GM21576 (cell line): Measurements from ENCODE around the gene COLGALT1.
A peak's percentile ranks its signal among the peaks of the same experiment; 100 is the strongest.
"Not testable (repeated sequence)": the region's sequence is repeated elsewhere in the genome, so short reads cannot be mapped to it uniquely, and the experiment has no call there.

Source experiments
- ATAC-seq: cut with Tn5 transposase; IDR thresholded peaks from one replicate; pipeline ENCODE4 v1.9.1; 2021; ENCODE audit warnings: mild to moderate bottlenecking, moderate library complexity; ENCODE audit not compliant: unreplicated experiment

COLGALT1 gene

DNA sequence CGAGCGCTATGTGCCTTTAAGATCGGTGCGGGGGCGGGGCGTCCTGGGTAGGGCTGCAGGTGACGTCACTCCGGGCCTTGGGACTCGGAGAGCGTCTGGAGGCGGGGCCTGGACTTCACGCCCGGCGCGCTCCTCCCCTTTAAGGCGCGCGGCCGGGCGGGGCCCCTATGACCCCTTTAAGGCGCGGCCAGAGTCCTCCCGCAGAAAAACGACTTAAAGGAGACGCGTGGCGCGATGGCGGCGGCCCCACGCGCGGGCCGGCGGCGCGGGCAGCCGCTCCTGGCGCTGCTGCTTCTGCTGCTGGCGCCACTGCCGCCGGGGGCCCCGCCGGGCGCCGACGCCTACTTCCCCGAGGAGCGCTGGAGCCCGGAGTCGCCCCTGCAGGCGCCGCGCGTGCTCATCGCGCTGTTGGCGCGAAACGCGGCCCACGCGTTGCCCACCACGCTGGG, at the start of gene COLGALT1:
TSS of gene COLGALT1 (plus strand) at position 170 of the 449 bp plus-strand sequence. CDS start at position 235, 65 bp downstream.
- peak; percentile 78 for ATAC-seq

GRCh38 chr19:17506745-17507144, 48.7 kb upstream of the COLGALT1 start:
- no peak for ATAC-seq

DNA sequence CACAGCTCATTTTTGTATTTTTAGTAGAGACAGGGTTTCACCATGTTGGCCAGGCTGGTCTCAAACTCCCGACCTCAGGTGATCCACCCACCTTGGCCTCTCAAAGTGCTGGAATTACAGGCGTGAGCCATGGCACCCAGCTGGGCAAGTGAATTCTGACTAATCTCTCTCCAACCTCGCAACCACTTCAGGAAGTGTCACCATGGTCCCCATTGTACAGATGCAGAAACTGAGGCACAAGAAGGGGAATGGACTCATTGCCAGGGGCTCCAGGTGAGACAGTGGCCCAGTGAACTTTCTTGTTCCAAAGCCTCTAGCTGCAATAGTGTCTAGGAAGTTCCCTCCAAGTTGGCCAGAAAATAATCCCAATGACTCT, 46.9 kb upstream of the COLGALT1 start:
- ATAC-seq = not testable (repeated sequence)

- no peak for ATAC-seq
Measured at GRCh38 chr19:17510220-17510993, 45.0 kb upstream of the COLGALT1 start.

- ATAC-seq = peak; percentile 62
Measured at GRCh38 chr19:17511724-17512573, 43.5 kb upstream of the COLGALT1 start.

- ATAC-seq = no peak
Measured at GRCh38 chr19:17512574-17512939, 42.9 kb upstream of the COLGALT1 start.

DNA sequence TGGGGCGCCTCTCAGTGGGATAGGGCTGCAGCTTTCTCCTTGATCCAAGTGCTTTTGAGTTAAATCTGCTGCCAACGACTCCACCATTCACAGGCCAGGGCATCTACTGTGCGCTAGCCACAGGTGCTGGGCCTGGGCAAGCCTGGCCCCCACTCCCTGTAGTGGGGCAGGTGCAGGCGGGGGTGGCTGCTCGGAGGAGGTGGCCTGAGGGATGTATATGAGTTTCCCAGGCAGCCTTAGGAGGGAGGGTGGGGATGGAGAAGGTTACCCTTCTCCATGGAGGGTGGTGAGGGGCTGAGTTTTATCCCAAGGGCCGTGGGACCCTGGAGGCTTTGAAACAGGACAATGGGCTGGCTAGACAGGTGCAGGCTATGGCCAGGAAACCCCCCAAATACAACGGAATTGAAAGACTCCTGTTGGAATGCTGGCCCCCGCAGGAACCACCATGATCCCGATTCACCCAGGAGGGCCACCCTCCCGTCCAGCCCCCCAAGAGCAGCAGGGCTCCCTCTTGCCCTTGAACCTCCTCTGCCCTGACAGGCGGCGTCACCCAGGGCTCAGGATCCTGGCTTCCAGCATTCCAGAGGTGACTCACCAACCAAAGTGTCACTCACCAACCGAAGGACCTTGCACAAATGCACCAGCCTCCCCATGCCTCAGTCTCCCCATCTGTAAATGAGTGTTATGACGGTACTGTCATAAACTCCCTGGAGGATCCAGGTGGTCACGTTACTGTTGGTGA, 39.9 kb upstream of the COLGALT1 start:
- no peak for ATAC-seq

- ATAC-seq = no peak
Measured at GRCh38 chr19:17517898-17518297, 37.6 kb upstream of the COLGALT1 start.

DNA sequence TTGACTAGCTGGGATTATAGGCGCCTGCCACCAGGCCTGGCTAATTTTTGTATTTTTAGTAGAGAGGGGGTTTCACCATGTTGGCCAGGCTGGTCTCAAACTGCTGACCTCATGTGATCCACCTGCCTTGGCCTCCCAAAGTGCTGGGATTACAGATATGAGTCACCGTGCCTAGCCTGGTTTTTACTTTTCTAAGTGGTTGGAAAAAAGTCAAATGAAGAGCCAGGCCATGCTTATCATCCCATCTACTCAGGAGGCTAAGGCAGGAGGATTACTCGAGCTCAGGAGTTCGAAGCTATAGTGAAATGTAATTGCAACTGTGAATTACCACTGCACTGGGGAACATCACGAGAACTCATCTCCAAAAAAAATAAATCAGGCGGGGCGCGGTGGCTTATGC, 36.8 kb upstream of the COLGALT1 start:
- ATAC-seq = not testable (repeated sequence)

- ATAC-seq = no peak
Measured at GRCh38 chr19:17519967-17520366, 35.5 kb upstream of the COLGALT1 start.

GRCh38 chr19:17520865-17521264, 34.6 kb upstream of the COLGALT1 start:
- ATAC-seq = no peak

DNA sequence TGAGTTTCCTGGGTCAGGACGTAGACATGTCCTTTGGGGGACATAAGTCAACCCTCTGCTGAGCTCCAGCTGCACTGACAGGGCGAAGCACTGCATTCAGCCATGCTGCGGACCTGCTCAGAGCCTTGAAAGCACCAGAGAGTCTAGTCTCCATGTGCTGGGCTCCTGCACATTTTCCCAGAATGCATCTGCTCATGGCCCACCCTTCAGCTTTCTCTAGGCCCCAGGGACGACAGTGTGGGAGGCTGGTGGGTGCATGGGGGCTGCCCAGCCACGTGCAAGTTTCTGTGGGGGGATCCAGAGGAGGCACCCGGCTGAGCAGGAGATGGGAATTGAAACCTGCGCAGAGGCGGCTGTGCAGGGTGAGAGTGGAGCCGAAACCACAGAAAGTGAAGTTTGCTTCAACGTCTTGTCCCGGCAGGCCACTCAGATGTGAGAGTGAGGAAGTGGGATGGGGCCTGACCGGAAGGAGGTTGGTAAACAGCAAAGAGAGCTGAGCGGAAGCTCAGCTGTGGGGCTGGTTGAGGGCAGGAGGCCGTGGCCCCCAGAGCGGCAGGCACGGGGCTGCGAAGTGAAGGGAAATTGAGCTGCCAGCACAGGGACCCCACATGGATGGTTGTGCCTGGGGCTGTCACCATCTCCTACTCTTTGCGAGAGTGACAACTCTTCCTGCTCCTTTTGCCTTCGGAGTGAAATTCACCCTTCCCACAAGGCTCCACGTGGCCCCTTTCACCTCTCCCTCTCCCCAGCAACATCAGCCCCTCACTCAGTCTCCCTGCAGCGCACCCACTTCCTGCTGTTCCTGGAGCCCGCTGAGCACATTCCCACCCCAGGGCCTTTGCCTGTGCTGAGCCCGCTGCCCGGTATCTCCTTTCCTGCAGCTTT, 32.2 kb upstream of the COLGALT1 start:
- peak; percentile 68 for ATAC-seq

- no peak for ATAC-seq
Measured at GRCh38 chr19:17524651-17525050, 30.8 kb upstream of the COLGALT1 start.

- no peak for ATAC-seq
Measured at GRCh38 chr19:17525141-17525540, 30.3 kb upstream of the COLGALT1 start.

DNA sequence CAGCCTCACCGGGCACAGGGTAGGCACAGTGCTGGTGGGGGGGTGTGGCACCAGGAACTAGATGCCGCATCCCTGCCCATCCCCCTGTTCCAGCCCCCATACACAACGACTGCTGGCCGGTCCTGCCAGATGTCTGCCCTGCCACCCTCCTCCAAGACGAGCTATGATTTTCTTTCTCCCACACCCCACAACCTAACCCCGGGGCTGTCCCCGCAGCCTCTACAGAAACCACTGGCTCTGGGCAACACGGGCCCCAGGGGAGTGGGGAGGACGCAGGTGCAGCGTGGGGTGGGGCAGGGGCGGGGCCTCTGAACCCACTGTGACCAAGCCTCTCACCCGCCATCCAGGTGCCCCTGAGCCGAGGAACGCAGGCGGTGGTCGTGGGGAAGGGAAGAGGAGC, 28.5 kb upstream of the COLGALT1 start:
- peak; percentile 42 for ATAC-seq

GRCh38 chr19:17527326-17527725, 28.1 kb upstream of the COLGALT1 start:
- no peak for ATAC-seq

GRCh38 chr19:17528610-17529009, 26.8 kb upstream of the COLGALT1 start:
- ATAC-seq = no peak

DNA sequence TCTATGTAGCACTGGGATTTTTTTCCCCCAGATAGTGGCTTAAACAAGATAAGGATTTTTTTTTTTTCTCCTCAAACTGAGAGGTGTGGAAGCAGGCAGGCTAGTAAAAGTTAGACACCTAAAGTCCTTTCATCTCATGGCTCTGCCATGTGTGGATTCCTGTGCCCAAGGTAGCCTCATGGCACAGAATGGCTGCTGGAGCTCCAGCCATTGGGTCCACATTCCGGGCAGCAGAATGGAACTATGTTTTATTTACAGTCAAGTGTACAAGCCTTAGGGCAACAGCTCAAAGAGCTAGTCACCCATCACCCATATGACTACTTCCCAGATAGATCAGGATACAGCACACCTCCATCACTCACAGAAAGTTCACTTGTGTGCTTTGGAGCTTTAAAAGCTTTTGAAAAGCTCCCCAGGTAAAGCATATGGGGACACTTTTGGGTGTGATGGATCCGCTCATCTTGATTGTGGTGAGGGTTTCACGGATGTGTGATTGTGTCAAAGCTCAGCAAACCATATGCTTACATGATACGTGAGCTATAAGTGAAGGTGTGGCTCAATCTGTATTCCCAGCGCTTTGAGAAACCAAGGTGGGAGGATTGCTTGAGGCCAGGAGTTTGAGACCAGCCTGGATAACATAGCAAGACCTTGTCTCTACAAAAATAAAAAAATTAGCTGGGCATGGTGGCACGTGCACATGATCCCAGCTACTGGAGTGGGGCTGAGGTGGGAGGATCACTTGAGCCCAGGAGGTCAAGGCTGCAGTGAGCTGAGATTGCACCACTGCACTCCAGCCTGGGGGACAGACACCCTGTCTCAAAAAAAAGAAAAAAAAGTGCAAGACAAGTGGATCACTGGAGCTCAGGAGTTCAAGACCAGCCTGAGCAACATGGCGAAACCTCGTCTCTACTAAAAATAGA, 25.9 kb upstream of the COLGALT1 start:
- no peak for ATAC-seq

GRCh38 chr19:17530586-17530985, 24.9 kb upstream of the COLGALT1 start:
- no peak for ATAC-seq
